H1 (cell line): ENCODE measurements around the gene OR2T27. TPM values are rescaled to one million over a fixed set of nuclear protein-coding genes. Genes with fewer than 3 reads are reported as not detected.

Experiments used
- CTCF ChIA-PET: fragments of 300-600 bp; sonication (Branson Sonifier 250); formaldehyde crosslinking; loops from one replicate; lab custom pipeline; 2021; ENCODE audit not compliant: partially characterized antibody; lab: Charles Lee
- POLR2A ChIA-PET: fragments of 300-600 bp; sonication (Branson Sonifier 250); formaldehyde crosslinking; loops from one replicate; lab custom pipeline; 2021; ENCODE audit warnings: inconsistent platforms; ENCODE audit not compliant: partially characterized antibody; lab: Charles Lee
- DNase-seq, 2 experiments: peaks; one replicate each; pipeline versions ENCODE4 v3.0.0 to v3.0.0-alpha.2; 2010 to 2022; ENCODE audit warnings: low spot score in 2 of 2, low read depth in 1 of 2, mixed read lengths in 1 of 2
- FAIRE-seq: peaks from 2 replicates; lab custom pipeline; 2011; peaks lifted over from hg19 to GRCh38; lab: Jason Lieb, UNC
- H2AFZ ChIP-seq: 2 replicates; pipeline ENCODE4 v1.8.1; 2012; ENCODE audit warnings: low read length, inconsistent platforms
- H2AK5ac ChIP-seq: 2 replicates; pipeline ENCODE4 v1.6.1; 2013; ENCODE audit warnings: low read depth, low read length
- H2BK120ac ChIP-seq: replicated peaks from 2 replicates; pipeline ENCODE3; 2013; ENCODE audit warnings: low read depth, low read length, inconsistent platforms
- H2BK12ac ChIP-seq: 2 replicates; pipeline ENCODE4 v1.6.1; 2013; ENCODE audit warnings: low read depth, low read length
- H2BK15ac ChIP-seq: 2 replicates; pipeline ENCODE4 v1.6.1; 2013; ENCODE audit warnings: low read length
- H2BK20ac ChIP-seq: 2 replicates; pipeline ENCODE4 v1.6.1; 2013; ENCODE audit warnings: low read length
- H2BK5ac ChIP-seq: 2 replicates; pipeline ENCODE4 v1.6.1; 2013; ENCODE audit warnings: low read depth, low read length
- H3K14ac ChIP-seq: 2 replicates; pipeline ENCODE4 v1.6.1; 2013; ENCODE audit warnings: inconsistent platforms; ENCODE audit not compliant: insufficient read length
- H3K18ac ChIP-seq: 2 replicates; pipeline ENCODE4 v1.6.1; 2013; ENCODE audit warnings: low read length; ENCODE audit errors: extremely low read depth
- H3K23ac ChIP-seq: 2 replicates; pipeline ENCODE4 v1.6.1; 2013; ENCODE audit warnings: inconsistent platforms; ENCODE audit not compliant: insufficient read length
- H3K23me2 ChIP-seq: 2 replicates; pipeline ENCODE4 v1.6.1; 2013; ENCODE audit warnings: low read depth, low read length
- H3K27ac ChIP-seq: 2 replicates; pipeline ENCODE4 v1.6.1; 2011; ENCODE audit warnings: low read depth, low read length, inconsistent platforms
- H3K27me3 ChIP-seq, 4 experiments: replicated peaks in 1 of 4; 1 replicate in 1 of 4; 2 replicates in 3 of 4; pipeline versions ENCODE4 v1.6.1 to v1.8.1; 2011 to 2013; ENCODE audit warnings: low read length in 3 of 4, mild to moderate bottlenecking in 3 of 4, inconsistent platforms in 2 of 4, mixed read lengths in 2 of 4, moderate library complexity in 1 of 4; ENCODE audit not compliant: control insufficient read depth in 3 of 4, insufficient read depth in 3 of 4; ENCODE audit errors: extremely low read depth in 1 of 4
- H3K36me3 ChIP-seq, 4 experiments: 2 replicates each; pipeline versions ENCODE4 v1.6.1 to v1.8.1; 2011 to 2013; ENCODE audit warnings: mild to moderate bottlenecking in 4 of 4, low read length in 3 of 4, moderate library complexity in 2 of 4, control low read depth in 1 of 4, inconsistent platforms in 1 of 4; ENCODE audit not compliant: insufficient read depth in 4 of 4, control insufficient read depth in 2 of 4
- H3K4ac ChIP-seq: replicated peaks from 2 replicates; pipeline ENCODE3; 2013; ENCODE audit warnings: low read length, low read depth, mixed read lengths, inconsistent platforms; ENCODE audit not compliant: insufficient read length
- H3K4me1 ChIP-seq, 4 experiments: replicated peaks in 1 of 4; 1 replicate in 1 of 4; 2 replicates in 3 of 4; pipeline versions ENCODE4 v1.6.1 to v1.8.1; 2011 to 2013; ENCODE audit warnings: low read length in 3 of 4, inconsistent platforms in 2 of 4, mixed read lengths in 1 of 4; ENCODE audit not compliant: insufficient read depth in 4 of 4, control insufficient read depth in 3 of 4
- H3K4me2 ChIP-seq, 2 experiments: 2 replicates each; pipeline versions ENCODE4 v1.6.1 to v1.8.1; 2011 to 2013; ENCODE audit warnings: low read depth in 2 of 2, low read length in 2 of 2, control low read depth in 1 of 2, inconsistent platforms in 1 of 2, mild to moderate bottlenecking in 1 of 2; ENCODE audit not compliant: insufficient read depth in 1 of 2
- H3K4me3 ChIP-seq, 4 experiments: fragments of 200-600, 300-600 bp in 1 of 4; sonication (generic), shearing (Covaris generic), sonication (Bioruptor Twin) in 1 of 4; 2 replicates each; pipeline versions ENCODE4 v1.5.1 to v1.8.1; 2011 to 2016; ENCODE audit warnings: low read length in 4 of 4, low read depth in 3 of 4, control low read depth in 2 of 4, inconsistent platforms in 2 of 4, mild to moderate bottlenecking in 2 of 4, mixed read lengths in 1 of 4, moderate library complexity in 1 of 4; ENCODE audit not compliant: insufficient read depth in 2 of 4; ENCODE audit errors: extremely low read depth in 1 of 4
- H3K56ac ChIP-seq: replicated peaks from 2 replicates; pipeline ENCODE3; 2013; ENCODE audit warnings: low read depth, mild to moderate bottlenecking, mixed read lengths, low read length, inconsistent platforms; ENCODE audit not compliant: insufficient read length
- H3K79me1 ChIP-seq: 2 replicates; pipeline ENCODE4 v1.6.1; 2013; ENCODE audit warnings: low read depth, low read length, control low read depth
- H3K79me2 ChIP-seq, 2 experiments: 2 replicates each; pipeline versions ENCODE4 v1.6.1 to v1.8.1; 2012 to 2013; ENCODE audit warnings: low read length in 2 of 2, mild to moderate bottlenecking in 2 of 2, inconsistent platforms in 1 of 2; ENCODE audit not compliant: insufficient read depth in 2 of 2, control insufficient read depth in 1 of 2
- H3K9ac ChIP-seq, 4 experiments: replicated peaks in 1 of 4; 1 replicate in 1 of 4; 2 replicates in 3 of 4; pipeline versions ENCODE4 v1.6.1 to v1.8.1; 2011 to 2013; ENCODE audit warnings: low read depth in 3 of 4, low read length in 3 of 4, control low read depth in 2 of 4, mild to moderate bottlenecking in 2 of 4, moderate library complexity in 2 of 4, inconsistent platforms in 1 of 4; ENCODE audit errors: extremely low read depth in 1 of 4
- H3K9me3 ChIP-seq, 2 experiments: 2 replicates each; pipeline versions ENCODE4 v1.6.1 to v1.8.1; 2012 to 2013; ENCODE audit warnings: mild to moderate bottlenecking in 2 of 2, moderate library complexity in 2 of 2, control low read depth in 1 of 2, inconsistent platforms in 1 of 2, low read depth in 1 of 2, low read length in 1 of 2, mixed read lengths in 1 of 2; ENCODE audit not compliant: insufficient read depth in 2 of 2
- H4K20me1 ChIP-seq, 2 experiments: replicated peaks in 1 of 2; 2 replicates each; pipeline versions ENCODE3 to v1.8.1; 2011 to 2013; ENCODE audit warnings: inconsistent platforms in 2 of 2, low read length in 2 of 2, mild to moderate bottlenecking in 1 of 2; ENCODE audit not compliant: insufficient read depth in 2 of 2, control insufficient read depth in 1 of 2
- H4K5ac ChIP-seq: 2 replicates; pipeline ENCODE4 v1.6.1; 2013; ENCODE audit warnings: low read length, low read depth, mixed read lengths, inconsistent platforms; ENCODE audit not compliant: insufficient read length
- H4K8ac ChIP-seq: 2 replicates; pipeline ENCODE4 v1.8.0; 2013; ENCODE audit warnings: mild to moderate bottlenecking, moderate library complexity, low read length, inconsistent platforms; ENCODE audit not compliant: insufficient read depth; ENCODE audit errors: extremely low read depth
- H4K91ac ChIP-seq: replicated peaks from 2 replicates; pipeline ENCODE3; 2013; ENCODE audit warnings: low read length, mixed read lengths, inconsistent platforms; ENCODE audit not compliant: insufficient read length
- ASH2L ChIP-seq: fragments of 200-600, 300-600 bp; sonication (generic); IDR thresholded peaks from one replicate; pipeline ENCODE4 v1.7.1; 2017; ENCODE audit warnings: low read length
- CHD1 ChIP-seq: IDR thresholded peaks from 2 replicates; pipeline ENCODE4 v1.6.1; 2012; ENCODE audit warnings: low read depth, low read length, improper control_type of control experiment
- CTBP2 ChIP-seq: IDR thresholded peaks from 2 replicates; pipeline ENCODE4 v1.7.0; 2011; ENCODE audit warnings: borderline replicate concordance, mild to moderate bottlenecking, moderate library complexity, mixed read lengths, low read length; ENCODE audit not compliant: insufficient read depth, insufficient read length
- PHF8 ChIP-seq: fragments of 200-600 bp; sonication (generic); conservative IDR thresholded peaks from 2 replicates; pipeline ENCODE4 v1.7.1; 2012; ENCODE audit warnings: low read depth, mild to moderate bottlenecking, inconsistent platforms, low read length, moderate library complexity
- POLR2AphosphoS5 ChIP-seq: IDR thresholded peaks from 2 replicates; pipeline ENCODE4 v1.6.1; 2011; ENCODE audit warnings: low read depth, low read length
- POU5F1 ChIP-seq: IDR thresholded peaks from 2 replicates; pipeline ENCODE4 v1.6.1; 2011; ENCODE audit warnings: low read depth, mild to moderate bottlenecking, low read length, moderate library complexity
- RAD21 ChIP-seq, 2 experiments: IDR thresholded peaks in 1 of 2; conservative IDR thresholded peaks in 1 of 2; 2 replicates each; pipeline ENCODE4 v1.6.1; 2011; ENCODE audit warnings: low read depth in 2 of 2, low read length in 2 of 2, improper control_type of control experiment in 1 of 2, inconsistent platforms in 1 of 2, mild to moderate bottlenecking in 1 of 2, moderate library complexity in 1 of 2
- RNF2 ChIP-seq: fragments of 200-900, 300-1000 bp; sonication (generic); IDR thresholded peaks from 2 replicates; pipeline ENCODE4 v1.7.1; 2016; ENCODE audit warnings: borderline replicate concordance, low read depth, mild to moderate bottlenecking, antibody characterized with exemption, low read length; ENCODE audit not compliant: poor library complexity, severe bottlenecking; ENCODE audit errors: missing control alignments
- TEAD4 ChIP-seq: IDR thresholded peaks from 2 replicates; pipeline ENCODE4 v1.6.1; 2012; ENCODE audit warnings: low read depth, low read length, inconsistent platforms, mixed read lengths
- WGBS, 2 experiments: shearing (Covaris generic) in 1 of 2; methylation state at CpG; one replicate each; pipeline versions ENCODE4 v1.1.6 to v1.1.7; 2013 to 2015; ENCODE audit warnings: low lambda C conversion rate in 2 of 2, mixed read lengths in 2 of 2, inconsistent platforms in 1 of 2, low coverage in 1 of 2, missing lambda C conversion rate in 1 of 2; ENCODE audit not compliant: insufficient replicate concordance in 2 of 2, insufficient coverage in 1 of 2, insufficient read length in 1 of 2; ENCODE audit errors: extremely low coverage in 1 of 2, missing lambda C conversion rate in 1 of 2; 5-methylcytosine and 5-hydroxymethylcytosine counted together
- polyA plus RNA-seq, 7 experiments: library from polyadenylated mRNA; depleted of rRNA in 3 of 7; stranded (reverse) in 5 of 7; unstranded in 2 of 7; fragments of >200 nt in 5 of 7; fragments of 200-250 nt in 2 of 7; gene quantifications; 1 replicate in 5 of 7; 2 replicates in 1 of 7; 4 replicates in 1 of 7; pipeline versions ENCODE4 v1.2.1 to v1.2.3, GENCODE V29; 2011 to 2013; ENCODE audit warnings: missing spikeins in 2 of 7, mixed read lengths in 2 of 7
- total RNA-seq: library from RNA; stranded (reverse); fragmentation: NEBNext Ultra II Directional; extraction: Animal tissue kit (Norgen Biotek cat#: 25700); gene quantifications from 2 replicates; pipeline ENCODE4 v1.2.1, GENCODE V29; 2021
- TF ChIP-seq, protein P1 (sequence below): IDR thresholded peaks from 2 replicates; pipeline ENCODE4 v1.6.1; 2012; ENCODE audit warnings: inconsistent platforms

The OR2T27 gene
- total and polyA plus RNA-seq, 2 of the 8 experiments (the other 6 are each of a cell fraction or from before 2014, with no cell fraction given) = not detected

DNA sequence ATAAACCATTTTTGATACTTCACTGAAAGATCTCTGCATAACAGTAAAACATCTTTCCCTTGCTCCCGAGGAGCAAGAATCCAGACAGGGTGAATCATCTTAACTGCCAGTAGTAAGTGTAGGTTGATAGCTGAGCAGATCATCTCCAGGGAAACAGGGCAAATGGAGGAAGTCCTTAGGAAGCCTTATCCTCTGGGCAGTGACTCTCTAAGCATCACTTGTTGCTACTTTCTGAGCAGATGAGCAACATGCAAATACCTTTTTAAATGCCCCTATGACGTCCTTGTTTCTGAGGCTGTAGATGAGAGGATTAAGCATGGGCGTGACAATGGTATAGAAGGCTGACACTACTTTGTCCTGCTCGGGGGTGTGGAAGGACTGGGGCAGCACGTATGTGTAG, 29.4 kb downstream of the OR2T27 start:
- WGBS, 2 experiments = 84% methylated on average over 5 of the region's 5 CpGs; no CpG with 5 or more reads in 1 of the 2 experiments
- no peak overlapping the region for H3K18ac ChIP-seq
- H3K4ac ChIP-seq = no peak overlapping the region
- H3K14ac ChIP-seq = no peak overlapping the region
- ChIA-PET POLR2A (no interaction called here), CTCF (no interaction called here)
- H3K23me2 ChIP-seq = no peaks in the 10 kb centered on the region
- no peak overlapping the region for H3K4me3 ChIP-seq
- H2BK15ac ChIP-seq = no peak overlapping the region
- H4K20me1 ChIP-seq = no peaks in the 10 kb centered on the region
- H2BK120ac ChIP-seq = no peak overlapping the region
- no peak overlapping the region for H3K9ac ChIP-seq
- H4K8ac ChIP-seq = no peak overlapping the region
- H3K9me3 ChIP-seq = peaks cover 74 to 81% of the 10 kb centered on the region in 2 experiments
- no peak overlapping the region for H2BK20ac ChIP-seq
- H3K4me1 ChIP-seq = no peaks in the 10 kb centered on the region
- no peak overlapping the region for H2BK5ac ChIP-seq
- H2AFZ ChIP-seq = no peak overlapping the region
- no peak overlapping the region for H2BK12ac ChIP-seq
- no peak overlapping the region for H3K4me2 ChIP-seq
- no peaks in the 10 kb centered on the region for H3K27me3 ChIP-seq
- TF ChIP-seq RNF2 (no peak), POU5F1 (no peak), CHD1 (no peak), CTBP2 (no peak), POLR2AphosphoS5 (no peak), ASH2L (no peak), RAD21 (IDR thresholded peaks at IDR 0.05 in 1 of 2, conservative IDR thresholded peaks at IDR 0.05 in 1 of 2; ENCODE audit: low read depth in 2 of 2, low read length in 2 of 2) (no peak), TEAD4 (no peak), PHF8 (no peak)
- TF ChIP-seq, protein P1, sequence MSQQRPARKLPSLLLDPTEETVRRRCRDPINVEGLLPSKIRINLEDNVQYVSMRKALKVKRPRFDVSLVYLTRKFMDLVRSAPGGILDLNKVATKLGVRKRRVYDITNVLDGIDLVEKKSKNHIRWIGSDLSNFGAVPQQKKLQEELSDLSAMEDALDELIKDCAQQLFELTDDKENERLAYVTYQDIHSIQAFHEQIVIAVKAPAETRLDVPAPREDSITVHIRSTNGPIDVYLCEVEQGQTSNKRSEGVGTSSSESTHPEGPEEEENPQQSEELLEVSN = no peak
- H3K36me3 ChIP-seq = no peaks in the 10 kb centered on the region
- no peak for DNase-seq
- H4K5ac ChIP-seq = no peak overlapping the region
- no peaks in the 10 kb centered on the region for H3K79me1 ChIP-seq
- no peak overlapping the region for H2AK5ac ChIP-seq
- no peak overlapping the region for H3K56ac ChIP-seq
- H3K27ac ChIP-seq = no peak overlapping the region
- no peaks in the 10 kb centered on the region for H3K79me2 ChIP-seq
- H3K23ac ChIP-seq = no peak overlapping the region
- no peak overlapping the region for H4K91ac ChIP-seq
- FAIRE-seq = no peak
